G401.6 (cell line): ENCODE measurements around the gene HIPK2.

Source experiments
- FAIRE-seq: peaks from 2 replicates; lab custom pipeline; 2012; peaks lifted over from hg19 to GRCh38; lab: Jason Lieb, UNC

Gene HIPK2

DNA sequence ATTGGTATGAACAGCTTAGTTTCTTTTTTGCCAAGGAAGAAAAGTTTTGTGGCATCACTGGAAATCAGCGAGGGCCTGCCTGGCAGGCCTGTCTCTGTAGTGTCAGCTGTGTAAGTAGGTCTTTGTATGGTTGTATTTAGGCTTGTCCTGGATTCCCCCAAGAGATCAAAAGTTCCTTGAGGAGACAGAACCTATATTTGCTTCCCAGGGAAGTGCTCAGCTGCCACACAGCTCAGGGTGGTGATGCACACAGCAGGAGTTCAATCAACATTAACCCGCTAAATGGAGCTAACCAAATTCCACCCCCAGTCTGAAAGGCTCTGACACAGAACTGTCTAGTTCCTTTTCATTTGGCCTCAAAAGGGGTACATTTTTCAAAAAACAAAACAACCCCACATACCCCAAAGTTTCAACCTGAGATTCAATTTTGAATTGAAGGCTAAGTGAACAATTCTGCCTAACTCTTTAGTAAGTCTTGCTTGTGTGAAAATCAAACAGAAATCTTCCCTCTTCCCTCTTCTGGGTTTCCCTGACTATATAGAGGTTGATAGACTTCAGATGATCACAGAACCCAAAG is 129.9 kb downstream of the HIPK2 start:
- FAIRE-seq, result no peak

DNA sequence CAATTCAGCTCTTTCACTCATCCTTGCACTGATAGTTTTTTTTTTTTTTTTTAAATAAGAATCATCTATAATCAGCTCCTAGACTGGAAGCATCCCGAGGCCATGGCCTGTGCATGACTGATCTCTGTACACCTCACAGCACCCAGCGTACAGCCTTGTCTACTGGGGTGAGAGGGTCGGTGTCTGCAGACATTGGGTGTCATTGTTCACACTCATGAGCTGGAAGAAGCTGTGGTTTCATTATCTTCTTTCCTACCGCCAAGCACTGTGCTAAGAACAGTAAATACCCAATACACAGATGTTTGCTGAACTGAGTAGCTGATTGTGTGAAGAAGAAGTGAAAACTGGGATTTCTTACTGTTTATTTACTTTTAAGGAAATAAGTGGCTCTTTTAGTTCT is 130.7 kb downstream of the HIPK2 start:
- no peak for FAIRE-seq

DNA sequence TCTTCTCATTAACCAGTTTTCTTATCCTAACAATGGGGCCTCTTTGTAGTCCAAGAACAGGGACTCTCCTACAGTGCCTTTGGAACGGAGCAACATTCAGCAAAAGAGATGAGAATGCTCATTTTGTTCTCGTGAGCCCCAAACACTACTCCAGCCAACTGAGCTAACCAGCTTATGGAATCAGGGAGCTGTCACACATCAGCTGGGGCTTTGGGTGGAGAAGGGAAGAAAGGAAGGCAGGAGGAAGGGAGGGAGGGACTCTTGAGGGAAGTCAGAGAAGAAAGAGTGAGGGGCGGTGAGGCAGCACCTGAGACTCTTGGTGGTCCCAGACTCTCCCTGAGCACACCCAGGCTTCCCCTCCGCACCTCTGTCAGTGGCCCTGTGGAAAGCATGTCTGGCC is 131.2 kb downstream of the HIPK2 start:
- no peak for FAIRE-seq

DNA sequence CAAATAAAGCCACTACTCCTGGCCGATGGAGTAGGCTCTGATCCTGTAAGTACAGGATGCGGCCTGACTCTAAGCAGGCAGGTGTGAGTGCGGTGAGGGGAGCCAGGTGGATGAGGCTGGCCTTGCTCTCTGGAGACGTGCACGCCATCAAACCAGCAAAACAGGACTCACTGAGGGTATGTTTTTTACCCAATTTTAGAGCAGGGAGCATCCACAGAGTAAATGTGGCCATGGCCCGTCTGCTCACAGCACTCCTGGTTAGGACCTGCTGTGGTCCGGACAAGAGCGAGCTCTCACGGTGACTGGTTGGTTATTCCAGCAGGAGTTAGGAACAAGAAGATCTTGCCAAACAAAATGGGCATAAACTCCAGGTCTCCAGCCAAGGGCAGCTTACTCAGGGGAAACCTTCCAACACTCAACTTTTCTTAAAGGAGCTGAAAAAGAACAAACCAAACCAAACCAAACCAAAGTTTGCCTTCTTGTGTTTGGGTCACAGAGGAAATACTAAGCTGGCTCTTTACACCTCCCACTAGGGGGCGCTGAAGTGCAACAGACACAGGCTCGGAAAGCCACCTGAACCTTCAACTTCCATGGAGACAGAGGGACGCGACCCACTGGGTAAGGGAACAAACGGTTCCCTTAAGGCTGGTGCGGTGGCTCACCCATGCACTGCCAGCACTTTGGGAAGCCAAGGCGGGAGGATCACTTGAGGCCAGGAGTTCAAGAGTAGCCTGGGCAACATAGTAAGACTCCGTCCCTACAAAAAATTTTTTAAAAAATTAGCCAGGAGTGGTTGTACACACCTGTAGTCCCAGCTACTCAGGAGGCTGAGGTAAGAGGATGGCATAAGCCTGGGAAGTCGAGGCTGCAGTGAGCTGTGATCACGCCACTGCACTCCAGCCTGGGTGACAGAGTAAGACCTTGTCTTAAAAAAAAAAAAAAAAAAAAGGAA is 131.9 kb downstream of the HIPK2 start:
- no peak for FAIRE-seq

DNA sequence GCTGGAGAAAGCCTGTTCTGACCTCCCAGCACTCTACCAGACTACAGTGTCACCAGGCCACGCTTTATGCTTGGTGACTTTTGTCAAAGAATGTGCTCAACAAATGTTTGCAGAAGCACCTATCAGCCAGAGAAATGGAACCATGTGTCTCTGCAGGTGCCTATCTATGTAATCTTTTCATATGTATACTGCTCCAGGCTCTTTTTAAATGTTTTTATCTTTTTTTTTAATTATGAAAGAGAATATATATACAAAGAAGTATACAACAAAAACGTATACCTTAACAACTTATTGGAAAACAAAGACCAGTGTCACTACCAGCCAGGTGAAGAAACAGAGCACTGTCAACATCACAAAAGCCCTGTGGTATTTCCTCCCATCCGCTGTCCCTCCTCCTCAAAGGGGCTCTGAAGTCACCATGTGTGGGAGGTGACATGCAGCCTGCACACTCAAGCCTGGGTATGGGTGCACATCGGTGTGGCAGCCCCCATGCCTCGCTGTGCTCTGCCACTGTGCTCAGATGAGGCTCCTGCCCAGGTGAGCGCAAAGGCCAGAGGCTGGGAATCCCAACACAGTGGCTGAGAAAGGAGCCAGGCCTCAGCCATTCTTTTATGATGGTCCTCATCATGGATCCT is 133.7 kb downstream of the HIPK2 start:
- FAIRE-seq, result no peak

DNA sequence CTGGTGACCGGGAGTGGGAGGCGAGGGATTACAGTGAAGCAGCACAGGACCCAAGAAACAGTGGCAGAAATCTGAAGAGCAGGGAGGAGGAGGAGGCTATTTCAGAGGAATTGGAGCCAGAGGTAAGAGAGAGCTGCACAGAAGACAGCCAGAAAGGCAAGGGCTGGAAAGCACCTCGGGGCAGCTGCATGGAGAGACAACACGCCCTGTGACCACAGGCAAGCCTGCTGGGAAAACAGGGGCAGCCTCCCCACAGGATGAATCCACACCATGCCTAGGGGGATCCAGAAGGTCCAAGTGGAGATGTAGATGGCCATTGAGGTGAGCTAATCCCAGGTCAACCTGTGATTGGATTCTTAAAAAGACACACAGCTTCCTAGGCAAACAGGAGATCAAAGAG is 135.5 kb downstream of the HIPK2 start:
- FAIRE-seq, result no peak

DNA sequence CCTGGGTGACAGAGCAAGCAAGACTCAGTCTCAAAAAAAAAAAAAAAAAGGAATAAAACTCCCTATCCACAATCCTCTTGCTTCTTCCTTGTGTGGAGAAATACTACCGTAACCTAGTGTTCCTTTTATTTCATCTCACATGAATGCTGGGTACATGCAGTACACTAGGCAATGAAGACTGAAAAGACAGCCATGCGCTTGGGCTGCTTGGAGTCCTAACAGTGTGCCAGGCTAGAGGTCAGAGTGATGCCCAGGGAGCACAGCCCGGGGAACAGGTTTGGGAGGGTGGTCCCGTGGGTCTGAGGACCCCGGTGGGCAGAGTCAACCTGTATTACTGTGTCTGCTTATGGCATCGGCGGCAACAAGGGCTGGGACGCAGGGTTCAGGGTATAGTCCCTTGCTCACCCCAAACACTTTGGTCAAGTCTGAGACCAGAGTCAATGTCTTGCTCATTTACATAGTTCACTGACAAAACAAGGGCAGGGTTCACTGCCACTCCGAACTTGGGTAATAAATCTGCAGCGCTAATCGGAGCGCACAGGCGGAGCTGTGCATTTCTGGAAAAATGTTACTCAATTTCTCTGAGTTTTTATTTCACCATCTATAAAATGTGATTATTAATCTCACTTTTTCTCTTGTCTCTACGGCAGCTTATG is 136.3 kb downstream of the HIPK2 start:
- FAIRE-seq, result no peak

DNA sequence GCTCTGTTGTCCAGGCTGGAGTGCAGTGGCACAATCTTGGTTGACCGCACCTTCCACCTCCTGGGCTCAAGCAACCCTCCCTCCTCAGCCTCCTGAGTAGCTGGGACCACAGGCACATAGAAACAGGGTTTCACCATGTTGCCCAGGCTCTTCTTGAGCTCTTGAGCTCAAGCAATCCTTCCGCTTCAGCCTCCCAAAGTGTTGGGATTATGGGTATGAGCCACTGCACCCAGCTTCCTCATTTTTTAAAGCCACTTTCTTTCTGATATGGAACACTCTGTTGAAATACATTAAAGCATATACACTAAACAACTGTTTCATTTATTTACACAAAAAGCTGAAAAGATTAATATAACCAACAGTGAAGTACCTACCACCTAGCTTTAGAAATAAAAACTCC is 137.1 kb downstream of the HIPK2 start:
- FAIRE-seq, result no peak

DNA sequence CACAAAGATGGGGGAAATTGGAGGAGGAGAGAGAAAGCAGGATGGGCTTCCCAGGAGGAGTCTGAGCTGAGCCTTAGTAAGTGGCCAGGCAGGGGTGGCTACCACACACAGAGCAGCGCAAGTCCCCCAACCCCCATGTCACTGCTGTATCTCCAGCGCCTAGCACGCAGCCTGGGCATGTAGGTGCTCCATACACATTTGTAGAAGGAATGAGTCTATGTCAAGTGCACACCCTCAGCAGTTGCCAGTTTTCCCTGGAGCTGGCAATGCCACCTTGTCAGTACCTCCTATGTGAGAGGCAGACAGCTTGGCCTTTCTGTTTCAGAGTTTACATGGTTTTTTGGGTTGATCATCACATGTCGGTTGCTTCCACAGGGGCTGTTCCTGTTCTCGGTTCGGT is 138.2 kb downstream of the HIPK2 start:
- FAIRE-seq, result no peak

DNA sequence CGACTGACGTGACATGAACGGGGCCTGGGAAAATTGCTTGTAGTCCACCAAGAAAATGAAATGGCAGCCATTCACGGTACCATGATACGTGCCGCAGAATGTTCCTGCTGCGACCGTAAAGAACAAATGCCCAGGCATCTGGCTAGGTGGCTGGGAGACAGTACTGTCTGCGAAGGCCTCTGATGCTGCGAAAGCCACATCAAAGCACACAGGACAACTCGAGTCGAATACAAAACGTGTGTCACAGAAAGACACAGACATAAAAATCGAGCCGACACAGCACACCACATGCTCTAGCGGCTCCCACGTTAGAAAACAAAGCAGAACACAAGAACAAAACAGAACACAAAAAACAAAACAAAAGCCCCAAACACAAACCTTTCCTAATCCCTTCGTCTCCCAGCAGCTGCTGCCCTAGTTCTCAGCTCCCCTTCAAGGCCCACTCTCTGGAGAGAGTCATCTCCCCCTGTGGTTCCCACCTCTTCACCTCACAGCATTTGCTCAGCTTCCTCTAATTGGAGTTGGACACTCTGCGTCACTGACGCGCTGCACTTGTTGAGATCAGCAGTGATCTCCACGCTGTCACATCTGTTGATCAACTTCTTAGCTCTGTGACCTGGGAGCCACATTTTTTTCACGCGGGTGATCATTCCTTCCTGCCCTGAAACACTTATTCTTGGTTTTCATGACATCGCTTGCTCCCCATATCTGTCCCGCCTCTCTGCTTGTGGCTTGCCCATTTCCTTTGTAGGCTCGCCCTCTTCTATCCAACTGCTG is 142.1 kb downstream of the HIPK2 start:
- FAIRE-seq, result no peak

DNA sequence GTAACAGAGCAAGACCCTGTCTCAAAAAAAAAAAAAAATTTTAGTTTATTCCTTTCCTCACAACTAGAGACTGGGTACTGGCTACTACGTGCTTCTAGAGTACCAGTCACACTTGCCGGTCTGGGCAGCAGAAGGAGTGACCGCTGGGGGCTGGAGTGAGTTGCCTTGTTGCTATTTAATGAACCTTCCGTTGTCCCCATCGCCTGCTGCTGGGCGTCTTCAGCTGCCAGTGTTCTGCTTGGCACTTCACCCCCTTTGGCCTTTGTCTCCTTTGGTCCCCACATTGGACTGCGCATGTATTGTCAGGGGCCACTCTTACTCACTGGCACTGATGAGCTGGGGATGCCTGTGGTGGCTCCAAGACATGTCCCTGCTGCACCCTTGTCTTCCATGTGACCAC is 143.7 kb downstream of the HIPK2 start:
- no peak for FAIRE-seq

DNA sequence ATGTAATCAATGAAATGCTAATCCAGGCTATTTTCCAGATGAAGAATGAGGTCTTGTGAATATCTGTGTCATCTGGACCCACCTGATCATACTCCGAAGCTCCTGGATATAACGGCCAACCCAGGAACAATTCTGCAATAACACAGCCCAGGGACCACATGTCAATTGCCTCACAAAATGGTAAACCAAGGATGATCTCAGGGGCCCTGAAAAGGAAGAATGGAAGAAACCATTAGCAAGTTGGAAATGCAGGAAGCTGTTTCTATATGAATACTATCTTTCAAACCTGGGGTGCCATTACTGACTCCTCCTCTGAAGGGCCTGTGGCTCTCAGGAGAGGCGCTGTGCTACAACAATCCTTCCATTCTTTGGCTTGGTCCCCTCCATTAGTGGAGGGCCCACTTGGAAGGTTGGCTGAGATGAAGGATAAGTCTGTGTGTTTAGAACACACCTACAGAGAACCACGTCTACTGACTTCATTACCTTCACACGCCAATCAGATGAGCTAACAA is 146.2 kb downstream of the HIPK2 start:
- FAIRE-seq, result no peak

DNA sequence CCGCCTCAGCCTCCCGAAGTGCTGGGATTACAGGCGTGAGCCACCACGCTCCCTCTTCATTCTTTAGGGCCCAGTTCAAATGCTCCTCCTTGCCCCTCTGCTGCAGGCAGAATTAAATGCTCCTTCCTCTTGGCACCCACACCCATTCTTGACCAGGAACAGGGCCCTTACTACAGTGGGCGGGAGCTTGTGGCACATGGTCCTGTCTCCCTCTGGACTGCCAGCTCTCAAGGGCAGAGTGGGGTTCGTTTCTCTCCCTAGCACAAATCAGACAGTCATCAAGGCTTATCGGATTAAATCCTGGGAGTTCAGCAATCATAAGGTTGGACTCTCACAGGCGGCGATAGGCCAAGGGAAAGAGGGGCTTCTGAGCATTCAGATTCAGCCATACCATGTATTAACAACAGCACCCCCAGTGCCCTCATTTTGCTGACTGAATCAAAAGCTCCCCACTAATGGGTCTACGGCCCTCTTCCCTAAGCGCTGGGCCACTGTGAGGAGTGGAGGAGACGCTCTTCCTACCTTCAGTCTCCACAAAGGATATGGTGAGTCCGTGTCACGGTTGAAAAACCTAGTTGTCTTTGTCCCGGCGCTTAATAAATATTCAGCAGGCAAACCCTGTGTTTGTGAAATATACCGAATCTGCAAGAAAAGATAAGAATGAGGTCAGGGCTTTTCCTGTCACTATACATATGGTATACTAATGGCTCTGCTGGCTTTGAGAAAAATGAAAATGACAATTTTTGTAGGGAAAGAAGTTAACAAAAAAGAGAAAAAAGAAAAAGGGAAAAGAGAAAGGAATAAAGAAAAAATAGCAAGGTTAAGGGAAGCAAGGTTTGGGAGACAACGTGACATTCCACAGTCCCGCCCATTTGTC is 146.9 kb downstream of the HIPK2 start:
- no peak for FAIRE-seq

DNA sequence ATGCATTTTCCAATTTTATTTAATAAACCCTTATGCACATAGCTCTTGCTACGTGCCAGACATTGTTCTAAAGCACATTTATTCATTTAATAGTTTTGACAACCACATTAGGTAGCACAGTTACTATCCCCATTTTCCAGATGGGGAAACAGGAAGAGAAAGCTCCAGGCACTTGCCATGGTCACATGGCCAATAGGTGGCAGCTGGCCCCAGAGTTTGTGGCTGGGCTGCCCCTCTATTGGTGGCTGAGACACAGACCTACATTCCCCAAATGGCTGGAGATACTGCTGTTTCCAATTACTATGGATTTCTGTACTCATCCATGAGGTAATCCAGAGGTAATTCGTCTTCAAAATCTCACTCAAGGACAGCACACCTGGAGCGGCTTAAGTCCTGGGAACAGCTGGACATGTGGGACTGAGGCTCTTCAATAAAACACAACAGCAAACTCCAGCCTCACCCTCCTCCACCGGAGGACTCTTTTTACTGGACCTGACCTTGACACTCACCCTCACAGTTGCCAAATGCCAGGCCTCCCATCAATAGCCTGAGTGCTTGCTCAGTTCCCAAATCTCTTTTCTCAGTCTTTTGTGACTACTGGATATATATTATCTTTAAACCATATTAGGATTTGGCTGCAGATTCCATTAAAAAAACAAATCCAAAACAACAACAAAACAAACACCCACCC is 148.3 kb downstream of the HIPK2 start:
- FAIRE-seq, result no peak

DNA sequence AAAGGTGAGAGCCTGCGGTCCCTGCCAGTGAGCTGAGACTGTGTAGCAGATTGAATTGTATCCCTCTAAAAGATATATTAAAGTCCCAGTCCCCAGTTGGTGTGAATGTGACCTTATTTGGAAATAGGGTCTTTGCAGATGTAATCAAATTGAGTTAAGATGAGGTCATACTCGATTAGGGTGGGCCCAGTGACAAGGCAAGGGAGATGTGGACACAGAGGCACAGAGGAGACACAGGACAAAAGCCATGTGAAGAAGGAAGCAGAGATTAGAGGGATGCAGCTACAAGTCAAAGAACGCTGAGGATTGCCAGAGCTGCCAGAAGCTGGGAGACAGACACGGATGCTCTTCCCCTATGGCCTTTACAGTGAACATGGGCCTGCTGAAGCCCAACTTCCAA is 150.0 kb downstream of the HIPK2 start:
- FAIRE-seq, result no peak

DNA sequence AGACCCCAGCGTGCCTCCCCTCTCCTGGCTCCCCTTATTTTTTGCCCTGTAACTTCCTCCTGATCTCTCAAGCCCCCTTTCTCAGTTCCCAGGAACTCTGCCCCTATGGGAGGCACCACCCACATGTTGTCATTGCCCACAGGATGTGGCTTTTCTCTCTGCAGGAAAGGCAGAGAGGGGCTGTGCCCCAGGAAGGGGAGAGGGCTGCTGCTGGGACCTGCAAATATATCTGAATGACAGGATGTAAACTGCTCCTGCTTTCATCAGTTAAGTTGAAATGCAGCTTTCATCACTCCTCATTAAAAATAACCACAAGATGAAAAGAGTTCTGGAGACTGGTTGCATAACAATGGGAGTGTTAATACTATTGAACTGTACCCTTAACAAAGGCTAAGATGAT is 151.0 kb downstream of the HIPK2 start:
- no peak for FAIRE-seq

DNA sequence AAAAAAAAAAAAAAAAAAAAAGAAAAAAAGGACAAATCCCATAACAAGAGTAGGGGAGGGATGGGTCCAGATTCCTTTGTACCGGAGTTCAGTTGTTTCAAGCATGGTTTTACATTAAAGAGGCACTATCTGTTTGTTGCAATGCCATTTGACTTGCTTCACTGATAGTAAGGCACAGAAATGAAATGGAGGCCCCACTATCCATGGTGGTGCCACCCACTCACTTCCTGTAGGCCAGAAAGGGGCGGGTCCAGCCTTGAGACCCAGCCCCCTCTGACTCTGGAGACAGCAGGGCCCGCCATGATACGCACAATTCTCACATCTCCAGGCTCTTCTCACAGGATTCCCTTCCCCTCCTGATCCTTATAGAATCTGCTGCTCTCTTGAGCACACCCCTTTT is 154.3 kb downstream of the HIPK2 start:
- FAIRE-seq, result no peak

DNA sequence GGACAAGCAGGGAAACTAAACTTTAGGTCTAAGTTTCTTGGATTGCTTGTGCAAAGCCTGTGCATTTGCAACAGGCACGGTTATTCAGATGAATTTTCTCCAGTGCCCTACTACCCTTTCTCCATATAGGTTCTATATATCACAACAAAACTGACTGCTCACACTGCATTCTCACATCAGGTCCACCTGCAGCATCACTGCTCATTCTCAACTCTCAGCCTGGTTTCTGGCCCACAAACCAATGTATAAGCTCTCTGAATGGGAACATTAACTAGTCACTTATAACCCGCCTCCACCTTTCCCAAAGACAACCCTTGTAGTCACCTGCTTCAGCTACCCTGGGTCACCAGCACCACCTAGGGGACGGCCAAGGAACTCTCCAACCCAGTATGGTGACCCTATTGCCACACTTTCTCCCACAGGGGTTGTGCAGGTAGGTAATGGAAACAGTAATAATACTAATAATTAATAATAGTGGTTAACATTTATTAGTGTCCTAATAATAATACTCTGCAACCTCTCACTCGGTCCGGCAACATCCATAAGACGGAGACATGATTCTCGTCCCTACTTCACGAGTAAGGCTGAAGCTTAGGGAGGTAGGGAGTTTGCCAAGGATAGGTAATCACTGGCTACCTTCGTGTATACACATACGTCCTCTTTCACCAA is 157.0 kb downstream of the HIPK2 start:
- peak; percentile 69 for FAIRE-seq

DNA sequence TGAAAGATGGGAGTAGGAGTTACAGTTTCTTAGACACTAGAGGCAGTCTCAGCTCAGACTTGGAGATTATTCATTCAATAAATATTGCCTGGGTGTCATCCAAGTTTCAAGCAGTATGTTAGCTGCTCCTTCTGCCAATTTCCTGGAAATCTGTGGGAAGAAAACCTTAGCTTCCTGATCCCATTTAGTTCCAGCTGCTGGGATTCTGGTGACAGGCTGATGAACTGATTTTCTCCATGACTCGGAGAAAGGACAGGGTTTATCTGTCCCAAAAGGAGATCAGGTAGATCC is 158.5 kb downstream of the HIPK2 start:
- no peak for FAIRE-seq
